Esophagus squamous epithelium (tissue), 5 donors: ENCODE results near the gene SLC4A3. TPM values are rescaled to one million over a fixed set of nuclear protein-coding genes. Genes with fewer than 3 reads are reported as not detected.
"Not testable (repeated sequence)": the region's sequence is repeated elsewhere in the genome, so short reads cannot be mapped to it uniquely, and the experiment has no call there.

Source experiments
- DNase-seq: peaks from one replicate; lab custom pipeline; 2025; lab: John Stamatoyannopoulos, UW
- H3K27ac ChIP-seq, 4 donors: fragments of 200-600 bp; sonication (generic); one replicate each; pipeline ENCODE4 v1.5.1; 2016 to 2019; ENCODE audit warnings: mild to moderate bottlenecking in 1 of 4
- H3K27me3 ChIP-seq, 4 donors: fragments of 200-600 bp; sonication (generic); 1 replicate in 3 of 4; 2 replicates in 1 of 4; pipeline versions ENCODE4 v1.5.1 to v1.6.0; 2017 to 2021; ENCODE audit warnings: antibody characterized with exemption in 1 of 4
- H3K36me3 ChIP-seq, 3 donors: fragments of 200-600 bp; sonication (generic); one replicate each; pipeline ENCODE4 v1.5.1; 2016 to 2019
- H3K4me1 ChIP-seq, 3 donors: fragments of 200-600 bp; sonication (generic); one replicate each; pipeline ENCODE4 v1.5.1; 2017 to 2019
- H3K4me3 ChIP-seq, 4 donors: fragments of 200-600 bp; sonication (generic); 1 replicate in 3 of 4; 2 replicates in 1 of 4; pipeline ENCODE4 v1.5.1; 2016 to 2019; ENCODE audit warnings: mild to moderate bottlenecking in 2 of 4, moderate library complexity in 1 of 4
- H3K9me3 ChIP-seq, 3 donors: fragments of 200-600 bp; sonication (generic); one replicate each; pipeline ENCODE4 v1.5.1; 2016 to 2019
- CTCF ChIP-seq, 6 experiments: fragments of 450-650 bp in 4 of 6; fragments of 200-600 bp in 2 of 6; sonication (generic) in 2 of 6; IDR thresholded peaks; one replicate each; pipeline ENCODE4 v1.5.1; 2016 to 2019; ENCODE audit warnings: antibody characterized with exemption in 6 of 6, mild to moderate bottlenecking in 4 of 6, moderate library complexity in 4 of 6
- POLR2A ChIP-seq, 4 donors: fragments of 450-650 bp; IDR thresholded peaks; one replicate each; pipeline ENCODE4 v1.6.1; 2017; ENCODE audit warnings: antibody characterized with exemption in 4 of 4, mild to moderate bottlenecking in 4 of 4, moderate library complexity in 3 of 4
- WGBS, 2 donors: methylation state at CpG; one replicate each; pipeline ENCODE4 v1.1.5; 2018; 5-methylcytosine and 5-hydroxymethylcytosine counted together
- intact Hi-C: fragments of 100-400 bp; cut with DNase I; formaldehyde crosslinking; loops from one replicate; pipeline ENCODE4 v1.15.0; 2022
- total RNA-seq, 4 donors: library from RNA; depleted of rRNA; stranded (reverse); fragments of >200 nt; gene quantifications; one replicate each; pipeline ENCODE4 v1.1.0, GENCODE V29; 2016
- donor health status: DM: yes; HTN: yes; CAD: no.

SLC4A3 gene
- total RNA-seq, 4 donors from 2014 or later: 1.1 to 4.0 (median 2.2) TPM

GRCh38 chr2:219648963-219649362 lies 21.5 kb downstream of the SLC4A3 start:
- peaks cover 0 to 18% (median 13%) of the 10 kb centered on the region in 3 donors for H3K4me1 ChIP-seq
- H3K4me3 ChIP-seq: no peak overlapping the region
- peaks cover 0 to 4% (median 0%) of the 10 kb centered on the region in 3 donors for H3K9me3 ChIP-seq
- TF ChIP-seq CTCF (IDR thresholded peaks at IDR 0.05) (no peak), POLR2A (IDR thresholded peaks at IDR 0.05) (no peak)
- 65 to 82% methylated on average over 4 of the region's 4 CpGs for WGBS, 2 donors
- no peak for DNase-seq
- H3K36me3 ChIP-seq: no peaks in the 10 kb centered on the region
- peaks cover 0 to 33% (median 0%) of the 10 kb centered on the region in 4 donors for H3K27me3 ChIP-seq
- H3K27ac ChIP-seq: no peak overlapping the region
- intact Hi-C loops: no loop called here

DNA sequence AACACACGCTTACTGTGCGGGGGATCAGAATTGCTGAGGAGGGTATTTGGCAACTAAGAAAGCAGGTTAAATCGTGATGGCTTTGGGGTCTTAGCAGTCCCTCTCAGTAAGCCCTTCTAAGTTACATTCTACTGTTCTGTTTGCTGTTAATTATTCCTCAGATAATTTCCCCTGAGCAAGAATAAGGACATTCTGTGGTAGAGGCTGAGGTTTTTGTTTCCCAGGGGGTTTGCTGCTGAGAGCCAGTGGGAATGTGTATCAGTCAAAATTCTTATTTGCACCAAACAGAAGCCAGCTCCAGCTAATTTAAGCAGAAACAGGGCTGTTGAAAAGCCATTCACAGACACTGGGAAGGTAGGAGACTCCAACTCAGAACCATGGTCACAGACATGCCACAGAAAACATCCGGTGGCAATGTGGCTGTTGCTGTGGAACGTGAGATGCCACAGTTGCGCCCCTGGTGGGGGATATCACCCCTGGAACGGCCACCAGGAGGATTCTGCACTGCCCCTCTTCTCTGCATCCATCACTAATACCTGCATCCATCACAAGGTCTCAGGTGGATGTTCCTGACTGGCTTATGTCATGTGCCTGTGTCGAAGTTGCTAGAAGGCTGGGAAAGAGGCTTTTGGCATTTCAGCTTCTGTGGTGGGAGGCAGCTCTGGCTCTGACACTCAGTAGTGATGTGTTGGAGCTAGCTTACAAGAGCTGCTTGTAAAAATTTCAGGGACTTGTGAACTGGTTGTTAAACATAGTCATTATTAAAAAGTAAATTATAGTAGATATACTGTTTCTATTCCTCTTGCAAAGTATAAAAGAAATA lies 23.2 kb downstream of the SLC4A3 start:
- Histone ChIP-seq H3K9me3 (peaks cover 0 to 4% (median 0%) of the 10 kb centered on the region in 3 donors), H3K27ac (no peak overlapping the region), H3K36me3 (no peaks in the 10 kb centered on the region), H3K27me3 (peaks cover 0 to 33% (median 0%) of the 10 kb centered on the region in 4 donors), H3K4me1 (peaks cover 0 to 6% (median 4%) of the 10 kb centered on the region in 3 donors), H3K4me3 (no peak overlapping the region)
- intact Hi-C loops: no loop called here
- DNase-seq: no peak
- TF ChIP-seq POLR2A (IDR thresholded peaks at IDR 0.05) (no peak), CTCF (IDR thresholded peaks at IDR 0.05) (no peak)
- WGBS, 2 donors: 75% methylated on average over 6 to 7 of the region's 8 CpGs

DNA sequence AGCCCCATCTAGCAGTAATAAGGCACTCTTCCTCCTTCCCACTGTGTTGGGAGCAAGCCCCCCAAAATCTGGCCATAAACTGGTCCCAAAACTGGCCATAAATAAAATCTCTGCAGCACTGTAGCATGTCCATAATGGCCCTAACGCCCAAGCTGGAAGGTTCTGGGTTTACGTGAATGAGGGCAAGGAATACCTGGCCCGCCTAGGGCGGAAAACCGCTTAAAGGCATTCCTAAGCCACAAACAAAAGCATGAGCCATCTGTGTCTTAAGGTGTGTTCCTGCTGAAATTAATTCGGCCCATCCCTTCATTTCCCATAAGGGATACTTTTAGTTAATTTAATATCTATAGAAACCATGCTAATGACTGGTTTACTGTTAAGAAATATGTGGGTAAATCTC lies 24.2 kb downstream of the SLC4A3 start:
- H3K4me1 ChIP-seq, H3K9me3 ChIP-seq, H3K4me3 ChIP-seq, H3K36me3 ChIP-seq, intact Hi-C loops, H3K27ac ChIP-seq, DNase-seq: not testable (repeated sequence)
- WGBS, 2 donors: 54 to 72% methylated on average over 6 of the region's 6 CpGs
- H3K27me3 ChIP-seq: peaks cover 0 to 33% (median 0%) of the 10 kb centered on the region in 4 donors

DNA sequence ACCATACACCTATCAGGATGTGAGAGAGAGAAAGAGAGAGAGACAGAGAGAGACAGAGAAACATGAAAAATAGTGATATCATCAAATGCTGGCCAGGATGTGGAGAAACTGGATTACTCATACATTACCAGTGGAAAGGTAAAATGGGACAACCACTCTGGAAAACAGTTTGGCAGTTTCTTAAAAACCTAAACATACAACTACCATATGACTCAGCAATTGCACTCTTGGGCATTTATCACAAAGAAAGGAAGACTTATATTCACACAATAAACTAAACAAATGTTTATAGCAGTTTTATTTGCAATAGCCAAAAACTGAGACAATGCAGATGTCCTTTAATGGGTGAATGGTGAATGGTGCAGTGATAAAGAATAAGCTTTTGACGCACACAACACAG lies 29.1 kb downstream of the SLC4A3 start:
- no peak overlapping the region for H3K27ac ChIP-seq
- intact Hi-C loops: no loop called here
- H3K4me1 ChIP-seq: no peaks in the 10 kb centered on the region
- 70 to 71% methylated on average over 1 of the region's 1 CpG for WGBS, 2 donors
- DNase-seq: no peak
- peaks cover 0 to 24% (median 0%) of the 10 kb centered on the region in 4 donors for H3K27me3 ChIP-seq
- H3K4me3 ChIP-seq: no peak overlapping the region
- H3K36me3 ChIP-seq: no peaks in the 10 kb centered on the region
- H3K9me3 ChIP-seq: peaks cover 0 to 7% (median 0%) of the 10 kb centered on the region in 3 donors
- no peak for TF ChIP-seq CTCF (IDR thresholded peaks at IDR 0.05)
- no peak for TF ChIP-seq POLR2A (IDR thresholded peaks at IDR 0.05)

GRCh38 chr2:219658196-219658846 lies 30.9 kb downstream of the SLC4A3 start:
- Histone ChIP-seq H3K4me3 (no peak overlapping the region), H3K27me3 (peaks cover 0 to 16% (median 0%) of the 10 kb centered on the region in 4 donors), H3K36me3 (no peaks in the 10 kb centered on the region), H3K4me1 (no peaks in the 10 kb centered on the region), H3K27ac (no peak overlapping the region), H3K9me3 (peaks cover 0 to 6% (median 0%) of the 10 kb centered on the region in 3 donors)
- TF ChIP-seq CTCF (IDR thresholded peaks at IDR 0.05) (no peak), POLR2A (IDR thresholded peaks at IDR 0.05) (no peak)
- no peak for DNase-seq
- 70 to 77% methylated on average over 7 of the region's 7 CpGs for WGBS, 2 donors
- intact Hi-C loops: no loop called here
